GM04504 (cell line): ENCODE results near the gene EIF4E1B.

Experiments used
- DNase-seq: peaks from one replicate; pipeline ENCODE4 v3.0.0-alpha.2; 2012; ENCODE audit warnings: low read depth

Gene EIF4E1B

GRCh38 chr5:176691524-176691923, 61.0 kb downstream of the EIF4E1B start:
- no peak for DNase-seq

- no peak for DNase-seq
These were observed 61.9 kb downstream of the EIF4E1B start for GRCh38 chr5:176692326-176692725.

- DNase-seq, result no peak
These were observed 62.5 kb downstream of the EIF4E1B start for GRCh38 chr5:176692839-176693476.

GRCh38 chr5:176693477-176693851, 63.0 kb downstream of the EIF4E1B start:
- no peak for DNase-seq

GRCh38 chr5:176694146-176694545, 63.7 kb downstream of the EIF4E1B start:
- no peak for DNase-seq

GRCh38 chr5:176694631-176695030, 64.2 kb downstream of the EIF4E1B start:
- no peak for DNase-seq

- DNase-seq, result no peak
These were observed 64.6 kb downstream of the EIF4E1B start for GRCh38 chr5:176695073-176695472.
